Spleen (tissue), 11 donors: ENCODE data around the gene SLC25A11. TPM values are rescaled to one million over a fixed set of nuclear protein-coding genes. Genes with fewer than 3 reads are reported as not detected.
A peak's percentile ranks its signal among the peaks of the same experiment; 100 is the strongest.
"Not testable (repeated sequence)": the region's sequence is repeated elsewhere in the genome, so short reads cannot be mapped to it uniquely, and the experiment has no call there.

Experiments
- DNase-seq: peaks from one replicate; pipeline ENCODE4 v3.0.0-alpha.2; 2020
- H3K27ac ChIP-seq, 8 donors: fragments of 200-600 bp; sonication (generic) in 7 of 8; 1 replicate in 4 of 8; 2 replicates in 4 of 8; pipeline versions ENCODE4 v1.5.0 to v1.8.0; 2016 to 2021; ENCODE audit warnings: inconsistent platforms in 4 of 8, mild to moderate bottlenecking in 4 of 8, moderate library complexity in 1 of 8
- H3K27me3 ChIP-seq, 7 donors: fragments of 200-600 bp; sonication (generic) in 6 of 7; replicated peaks in 1 of 7; 1 replicate in 4 of 7; 2 replicates in 3 of 7; pipeline versions ENCODE4 v1.5.0 to v1.8.0; 2016 to 2021; ENCODE audit warnings: inconsistent platforms in 3 of 7, mild to moderate bottlenecking in 1 of 7
- H3K36me3 ChIP-seq, 6 donors: fragments of 200-600 bp; sonication (generic) in 5 of 6; 1 replicate in 4 of 6; 2 replicates in 2 of 6; pipeline versions ENCODE4 v1.5.0 to v1.8.0; 2016 to 2021; ENCODE audit warnings: inconsistent platforms in 2 of 6
- H3K4me1 ChIP-seq, 6 donors: fragments of 200-600 bp; sonication (generic) in 5 of 6; 1 replicate in 3 of 6; 2 replicates in 3 of 6; pipeline versions ENCODE4 v1.5.0 to v1.8.0; 2016 to 2021; ENCODE audit warnings: inconsistent platforms in 3 of 6
- H3K4me3 ChIP-seq, 8 donors: fragments of 200-600 bp; sonication (generic) in 7 of 8; 1 replicate in 4 of 8; 2 replicates in 4 of 8; pipeline versions ENCODE4 v1.5.0 to v1.8.0; 2016 to 2021; ENCODE audit warnings: inconsistent platforms in 4 of 8, mild to moderate bottlenecking in 4 of 8, moderate library complexity in 2 of 8
- H3K9me3 ChIP-seq, 8 donors: fragments of 200-600 bp; sonication (generic) in 7 of 8; 1 replicate in 4 of 8; 2 replicates in 4 of 8; pipeline versions ENCODE4 v1.5.0 to v1.8.0; 2016 to 2021; ENCODE audit warnings: inconsistent platforms in 4 of 8
- CTCF ChIP-seq, 11 experiments: fragments of 200-600 bp in 7 of 11; fragments of 450-650 bp in 4 of 11; sonication (generic) in 4 of 11; IDR thresholded peaks in 8 of 11; conservative IDR thresholded peaks in 3 of 11; 1 replicate in 7 of 11; 2 replicates in 4 of 11; pipeline versions ENCODE4 v1.4.0 to v1.8.0; 2016 to 2021; ENCODE audit warnings: antibody characterized with exemption in 11 of 11, inconsistent platforms in 4 of 11, mild to moderate bottlenecking in 1 of 11
- POLR2A ChIP-seq, 3 donors: fragments of 450-650 bp; IDR thresholded peaks; one replicate each; pipeline ENCODE4 v1.5.1; 2017; ENCODE audit warnings: antibody characterized with exemption in 3 of 3, mild to moderate bottlenecking in 1 of 3
- POLR2AphosphoS5 ChIP-seq, 3 donors: sonication (generic); formaldehyde crosslinking; IDR thresholded peaks; one replicate each; pipeline ENCODE4 v1.5.1; 2017; ENCODE audit warnings: antibody characterized with exemption in 3 of 3
- WGBS, 5 donors: extraction: QIAGEN DNeasy Blood & Tissue Kit in 3 of 5; methylation state at CpG; one replicate each; pipeline versions ENCODE4 v1.1.5 to v1.1.7; 2013 to 2018; 5-methylcytosine and 5-hydroxymethylcytosine counted together
- intact Hi-C: fragments of 100-400 bp; cut with DNase I; formaldehyde crosslinking; loops from one replicate; pipeline ENCODE4 v1.15.0; 2023; ENCODE audit warnings: low total_unique reads
- polyA plus RNA-seq, 3 donors: library from polyadenylated mRNA; stranded (reverse); fragments of 200-250 nt; gene quantifications; one replicate each; pipeline ENCODE4 v1.2.1, GENCODE V29; 2013
- total RNA-seq, 7 donors: library from RNA; depleted of rRNA in 3 of 7; stranded (reverse); fragments of >200 nt in 3 of 7; fragmentation: NEBNext Ultra II Directional in 4 of 7; extraction: Animal tissue kit (Norgen Biotek cat#: 25700) in 4 of 7; gene quantifications; one replicate each; pipeline versions ENCODE4 v1.1.0 to v1.2.1, GENCODE V29; 2016 to 2021
- donor health status: healthy with polysubstance abuse.
- donor health status: DM: no; HTN: no; CAD: no; lungs with moderate emphysema.
- donor health status: DM: no; HTN: no; CAD: no.
- donor health status: Bipolar disorder and iron deficiency.
- donor health status: healthy.
- donor health status: DM: no; HTN: no; CAD: no.
- donor health status: DM: yes; HTN: yes; CAD: no.

The SLC25A11 gene
- total and polyA plus RNA-seq, 10 donors, result 22.1 to 61.0 (median 40.7) TPM

- H3K4me1 ChIP-seq, result peaks cover 0 to 18% (median 10%) of the 10 kb centered on the region in 6 donors
- no peaks in the 10 kb centered on the region for H3K36me3 ChIP-seq
- TF ChIP-seq POLR2A (IDR thresholded peaks at IDR 0.05) (no peak), CTCF (IDR thresholded peaks at IDR 0.05 in 8 of 11, conservative IDR thresholded peaks at IDR 0.05 in 3 of 11) (peak; percentile 76 to 95 (median 88)), POLR2AphosphoS5 (IDR thresholded peaks at IDR 0.05) (peak; percentile 77 to 84 (median 82))
- H3K27me3 ChIP-seq, result peaks cover 0 to 4% (median 0%) of the 10 kb centered on the region in 7 donors
- no peak overlapping the region for H3K4me3 ChIP-seq
- intact Hi-C loops, result loop anchor here (5.0 kb wide), 2 partner anchors 78 to 153 kb away; partner anchors contain the start of gene CAMTA2
- peak; percentile 94 for DNase-seq
- peak overlapping the region in 5 of 8 donors; percentile 28 to 68 (median 61) for H3K27ac ChIP-seq
- H3K9me3 ChIP-seq, result no peaks in the 10 kb centered on the region
- WGBS, 5 donors, result 14 to 27% (median 23%) methylated on average over 11 to 20 of the region's 20 CpGs
Measured at GRCh38 chr17:4908711-4909496, 30.9 kb downstream of the SLC25A11 start.

GRCh38 chr17:4908301-4908700, 31.5 kb downstream of the SLC25A11 start:
- intact Hi-C loops, result loop anchor here (5.0 kb wide), 2 partner anchors 79 to 154 kb away; partner anchors contain the start of gene CAMTA2
- peaks cover 3 to 24% (median 14%) of the 10 kb centered on the region in 6 donors for H3K4me1 ChIP-seq
- no peaks in the 10 kb centered on the region for H3K9me3 ChIP-seq
- TF ChIP-seq POLR2A (IDR thresholded peaks at IDR 0.05) (no peak), POLR2AphosphoS5 (IDR thresholded peaks at IDR 0.05) (no peak), CTCF (IDR thresholded peaks at IDR 0.05 in 8 of 11, conservative IDR thresholded peaks at IDR 0.05 in 3 of 11) (no peak)
- no peak for DNase-seq
- peaks cover 0 to 6% (median 0%) of the 10 kb centered on the region in 7 donors for H3K27me3 ChIP-seq
- 50 to 70% (median 53%) methylated on average over 9 to 10 of the region's 10 CpGs for WGBS, 5 donors
- H3K4me3 ChIP-seq, result no peak overlapping the region
- no peaks in the 10 kb centered on the region for H3K36me3 ChIP-seq
- H3K27ac ChIP-seq, result peak overlapping the region in 5 of 8 donors; percentile 23 to 68 (median 43)

GRCh38 chr17:4906642-4907041, 33.2 kb downstream of the SLC25A11 start:
- not testable (repeated sequence) for H3K9me3 ChIP-seq, H3K4me3 ChIP-seq, H3K36me3 ChIP-seq, H3K27me3 ChIP-seq, DNase-seq, H3K27ac ChIP-seq
- intact Hi-C loops, result loop anchor here (5.0 kb wide), 2 partner anchors 81 to 156 kb away; partner anchors contain the start of gene CAMTA2
- peaks cover 13 to 40% (median 29%) of the 10 kb centered on the region in 6 donors for H3K4me1 ChIP-seq

GRCh38 chr17:4903051-4903818, 36.6 kb downstream of the SLC25A11 start, which contains the start of gene CHRNE:
Gene CHRNE, minus strand, starts transcription at chr17:4903098. Its CDS starts 35 bp downstream, at chr17:4903063.
- Histone ChIP-seq H3K36me3 (no peaks in the 10 kb centered on the region), H3K27me3 (peaks cover 0 to 43% (median 0%) of the 10 kb centered on the region in 7 donors), H3K4me1 (peaks cover 34 to 60% (median 51%) of the 10 kb centered on the region in 6 donors), H3K9me3 (no peaks in the 10 kb centered on the region), H3K4me3 (peak within 1 kb of the TSS in 3 of 8 donors; percentile 56 to 81 (median 59)), H3K27ac (peak within 1 kb of the TSS in 7 of 8 donors; percentile 47 to 79 (median 74))
- intact Hi-C loops, result no loop called here
- WGBS, 5 donors, result 7 to 10% (median 9%) methylated on average over 8 to 10 of the region's 10 CpGs
- TF ChIP-seq POLR2A (IDR thresholded peaks at IDR 0.05), result no peak
- peak; percentile 64 to 92 (median 83) for TF ChIP-seq CTCF (IDR thresholded peaks at IDR 0.05 in 8 of 11, conservative IDR thresholded peaks at IDR 0.05 in 3 of 11)
- DNase-seq, result peak; percentile 82
